Smooth muscle cell (in vitro differentiated cells): ENCODE data around the gene SH3RF3. TPM values are rescaled to one million over a fixed set of nuclear protein-coding genes. Genes with fewer than 3 reads are reported as not detected.

Experiments used
- DNase-seq: peaks from one replicate; lab custom pipeline; 2025; ENCODE audit not compliant: unreplicated experiment; lab: John Stamatoyannopoulos, UW
- H2AFZ ChIP-seq: fragments of 200-600 bp; sonication (generic); 2 replicates; pipeline ENCODE4 v1.6.0; 2016; ENCODE audit warnings: antibody characterized with exemption, low read depth, mild to moderate bottlenecking
- H3F3A ChIP-seq: fragments of 200-600 bp; sonication (generic); 2 replicates; pipeline ENCODE4 v1.6.0; 2017; ENCODE audit warnings: antibody characterized with exemption, low read depth
- H3K27ac ChIP-seq: fragments of 200-600 bp; sonication (generic); 2 replicates; pipeline ENCODE4 v1.5.1; 2016; ENCODE audit warnings: low read depth, mild to moderate bottlenecking
- H3K27me3 ChIP-seq: fragments of 200-600 bp; sonication (generic); 2 replicates; pipeline ENCODE4 v1.6.1; 2016; ENCODE audit warnings: low read depth, mild to moderate bottlenecking
- H3K36me3 ChIP-seq: fragments of 200-600 bp; sonication (generic); 2 replicates; pipeline ENCODE4 v1.5.1; 2016; ENCODE audit warnings: low read depth
- H3K4me1 ChIP-seq: fragments of 200-600 bp; sonication (generic); 2 replicates; pipeline ENCODE4 v1.5.1; 2016; ENCODE audit warnings: low read depth
- H3K4me2 ChIP-seq: fragments of 200-600 bp; sonication (generic); 2 replicates; pipeline ENCODE4 v1.6.0; 2016; ENCODE audit warnings: mild to moderate bottlenecking
- H3K4me3 ChIP-seq: fragments of 200-600 bp; sonication (generic); 2 replicates; pipeline ENCODE4 v1.5.1; 2016; ENCODE audit warnings: mild to moderate bottlenecking
- H3K79me2 ChIP-seq: fragments of 200-600 bp; sonication (generic); 2 replicates; pipeline ENCODE4 v1.6.0; 2016; ENCODE audit warnings: low read depth, mild to moderate bottlenecking
- H3K9ac ChIP-seq: fragments of 200-600 bp; sonication (generic); 2 replicates; pipeline ENCODE4 v1.6.0; 2016; ENCODE audit warnings: low read depth
- H3K9me3 ChIP-seq: fragments of 200-600 bp; sonication (generic); replicated peaks from 2 replicates; pipeline ENCODE4 v1.5.1; 2016; ENCODE audit warnings: low read depth
- H4K20me1 ChIP-seq: fragments of 200-600 bp; sonication (generic); 2 replicates; pipeline ENCODE4 v1.6.0; 2016; ENCODE audit warnings: low read depth
- WGBS: methylation state at CpG from one replicate; pipeline ENCODE4 v1.1.7; 2016; ENCODE audit warnings: low lambda C conversion rate; 5-methylcytosine and 5-hydroxymethylcytosine counted together
- polyA plus RNA-seq: library from polyadenylated mRNA; unstranded; fragments of >200 nt; fragmentation: Nextera tagmentation; extraction: Ambion mirVana; gene quantifications from 2 replicates; pipeline ENCODE4 v1.2.1, GENCODE V29; 2016
- total RNA-seq: library from RNA; depleted of rRNA; stranded (reverse); fragments of >200 nt; gene quantifications from 2 replicates; pipeline ENCODE4 v1.2.3, GENCODE V29; 2014
- TF ChIP-seq, protein P1 (sequence below): fragments of 200-600 bp; sonication (generic); IDR thresholded peaks from 2 replicates; pipeline ENCODE4 v1.5.1; 2017; ENCODE audit warnings: borderline replicate concordance, mild to moderate bottlenecking, antibody characterized with exemption; ENCODE audit not compliant: insufficient read depth, poor library complexity, severe bottlenecking

SH3RF3 gene
- total and polyA plus RNA-seq, 2 experiments from 2014 or later, result 6.6 to 11.8 TPM

DNA sequence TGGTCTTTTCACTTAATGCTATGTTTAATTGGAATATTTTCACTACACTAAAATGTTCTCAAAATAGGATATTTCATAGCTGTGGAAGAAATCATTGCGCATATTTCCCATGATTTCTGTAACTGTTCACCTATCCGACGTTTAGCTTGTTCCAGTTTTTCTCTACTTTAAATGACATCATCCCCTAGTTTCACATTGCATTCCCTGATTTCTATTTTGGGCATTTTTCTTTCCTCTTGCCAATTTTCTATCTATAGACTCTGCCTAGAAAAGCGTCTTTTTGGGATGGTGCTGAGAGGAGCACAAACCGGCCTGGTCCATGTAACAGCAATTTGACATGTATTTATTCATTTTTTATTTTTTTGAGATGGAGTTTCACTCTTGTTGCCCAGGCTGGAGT lies 163.4 kb downstream of the SH3RF3 start:
- Histone ChIP-seq H3K4me2 (no peak overlapping the region), H3K4me1 (no peaks in the 10 kb centered on the region), H3K36me3 (no peaks in the 10 kb centered on the region), H3K27me3 (no peaks in the 10 kb centered on the region), H4K20me1 (peaks cover 55% of the 10 kb centered on the region), H3F3A (no peaks in the 10 kb centered on the region), H3K9ac (no peak overlapping the region), H3K79me2 (peaks cover 18% of the 10 kb centered on the region), H3K4me3 (no peak overlapping the region), H3K9me3 (no peaks in the 10 kb centered on the region), H2AFZ (no peak overlapping the region), H3K27ac (no peak overlapping the region)
- 91% methylated on average over 5 of the region's 5 CpGs for WGBS
- TF ChIP-seq, protein P1, sequence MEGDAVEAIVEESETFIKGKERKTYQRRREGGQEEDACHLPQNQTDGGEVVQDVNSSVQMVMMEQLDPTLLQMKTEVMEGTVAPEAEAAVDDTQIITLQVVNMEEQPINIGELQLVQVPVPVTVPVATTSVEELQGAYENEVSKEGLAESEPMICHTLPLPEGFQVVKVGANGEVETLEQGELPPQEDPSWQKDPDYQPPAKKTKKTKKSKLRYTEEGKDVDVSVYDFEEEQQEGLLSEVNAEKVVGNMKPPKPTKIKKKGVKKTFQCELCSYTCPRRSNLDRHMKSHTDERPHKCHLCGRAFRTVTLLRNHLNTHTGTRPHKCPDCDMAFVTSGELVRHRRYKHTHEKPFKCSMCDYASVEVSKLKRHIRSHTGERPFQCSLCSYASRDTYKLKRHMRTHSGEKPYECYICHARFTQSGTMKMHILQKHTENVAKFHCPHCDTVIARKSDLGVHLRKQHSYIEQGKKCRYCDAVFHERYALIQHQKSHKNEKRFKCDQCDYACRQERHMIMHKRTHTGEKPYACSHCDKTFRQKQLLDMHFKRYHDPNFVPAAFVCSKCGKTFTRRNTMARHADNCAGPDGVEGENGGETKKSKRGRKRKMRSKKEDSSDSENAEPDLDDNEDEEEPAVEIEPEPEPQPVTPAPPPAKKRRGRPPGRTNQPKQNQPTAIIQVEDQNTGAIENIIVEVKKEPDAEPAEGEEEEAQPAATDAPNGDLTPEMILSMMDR, result no peak
- no peak for DNase-seq

DNA sequence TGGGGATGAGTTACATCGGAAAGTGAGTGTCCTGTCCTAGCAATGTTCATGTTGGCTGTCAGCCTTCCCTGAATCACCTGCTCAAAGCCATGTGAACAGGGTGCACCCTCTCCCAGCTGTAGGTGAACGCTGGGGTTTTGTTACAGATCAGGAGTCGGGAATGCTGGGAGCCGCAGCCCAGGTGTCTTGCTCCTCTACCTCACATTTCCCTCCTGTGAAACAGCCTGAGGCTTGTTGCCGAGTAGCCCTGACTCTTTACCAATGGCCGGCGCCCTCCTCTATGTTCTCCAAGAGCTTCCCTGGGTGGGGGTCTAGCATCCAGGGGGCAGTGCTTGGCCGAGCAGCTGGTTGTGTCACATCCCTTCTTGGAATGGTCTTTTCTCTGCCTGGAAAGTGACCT lies 164.7 kb downstream of the SH3RF3 start:
- Histone ChIP-seq H3K4me2 (no peak overlapping the region), H3F3A (no peaks in the 10 kb centered on the region), H3K36me3 (no peaks in the 10 kb centered on the region), H3K79me2 (peaks cover 17% of the 10 kb centered on the region), H4K20me1 (peaks cover 48% of the 10 kb centered on the region), H3K9me3 (no peaks in the 10 kb centered on the region), H3K4me1 (no peaks in the 10 kb centered on the region), H3K9ac (no peak overlapping the region), H3K27ac (no peak overlapping the region), H3K27me3 (no peaks in the 10 kb centered on the region), H2AFZ (no peak overlapping the region), H3K4me3 (no peak overlapping the region)
- DNase-seq, result no peak
- WGBS, result 92% methylated on average over 8 of the region's 8 CpGs
- TF ChIP-seq, protein P1, result no peak

DNA sequence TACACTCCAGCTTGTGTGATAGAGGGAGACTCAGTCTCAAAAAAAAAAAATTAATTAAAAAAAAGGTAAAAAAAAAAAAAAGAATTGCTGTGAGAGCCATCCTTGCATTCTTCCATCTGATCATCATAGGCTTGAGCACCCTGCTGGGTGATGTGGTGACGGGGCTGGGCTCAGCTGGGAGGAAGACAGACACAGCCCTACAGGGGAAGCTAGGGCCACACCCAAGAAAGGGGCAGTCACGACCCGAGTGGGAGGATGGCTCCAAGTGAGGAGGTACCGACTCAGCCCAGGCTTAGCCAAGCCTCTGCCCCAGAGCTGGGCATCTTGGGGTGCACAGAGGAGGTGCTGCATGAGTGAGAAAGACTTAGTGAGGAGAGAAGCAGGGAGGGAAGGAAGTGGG lies 165.5 kb downstream of the SH3RF3 start:
- Histone ChIP-seq H3K27ac (no peak overlapping the region), H4K20me1 (peaks cover 43% of the 10 kb centered on the region)
- WGBS, result 96% methylated on average over 4 of the region's 4 CpGs

More for the DNA sequence above, 165.5 kb downstream of the SH3RF3 start:
- H2AFZ ChIP-seq, result no peak overlapping the region
- no peak for DNase-seq
- no peaks in the 10 kb centered on the region for H3K9me3 ChIP-seq
- H3K4me2 ChIP-seq, result no peak overlapping the region
- no peaks in the 10 kb centered on the region for H3F3A ChIP-seq
- no peak overlapping the region for H3K9ac ChIP-seq
- no peak overlapping the region for H3K4me3 ChIP-seq
- TF ChIP-seq, protein P1, result no peak
- peaks cover 17% of the 10 kb centered on the region for H3K79me2 ChIP-seq
- no peaks in the 10 kb centered on the region for H3K27me3 ChIP-seq
- H3K4me1 ChIP-seq, result no peaks in the 10 kb centered on the region
- no peaks in the 10 kb centered on the region for H3K36me3 ChIP-seq
